SU-DHL-6 (cell line): ENCODE measurements around the gene RIBC2.

ENCODE experiments used
- CTCF ChIP-seq: fragments of 200-600 bp; sonication (generic); IDR thresholded peaks from one replicate; pipeline ENCODE4 v1.5.1; 2017; ENCODE audit warnings: antibody characterized with exemption, mild to moderate bottlenecking, low read length, moderate library complexity; ENCODE audit not compliant: insufficient read depth, poor library complexity, severe bottlenecking
- EZH2phosphoT487 ChIP-seq: fragments of 200-600 bp; sonication (generic), shearing (Covaris generic); conservative IDR thresholded peaks from 2 replicates; pipeline ENCODE4 v1.6.1; 2018; ENCODE audit warnings: mild to moderate bottlenecking, antibody characterized with exemption, low read length, moderate library complexity, mixed read lengths

GRCh38 chr22:45402466-45402985 is 11.0 kb upstream of the RIBC2 start:
- no peak for TF ChIP-seq CTCF
- TF ChIP-seq EZH2phosphoT487, result no peak
